GF-D8 (cell line): ENCODE measurements around the gene CCDC34.
"Not testable (repeated sequence)": the region's sequence is repeated elsewhere in the genome, so short reads cannot be mapped to it uniquely, and the experiment has no call there.

Source experiments
- DNase-seq: peaks from one replicate; lab custom pipeline; 2025; lab: John Stamatoyannopoulos, UW

CCDC34 gene

DNA sequence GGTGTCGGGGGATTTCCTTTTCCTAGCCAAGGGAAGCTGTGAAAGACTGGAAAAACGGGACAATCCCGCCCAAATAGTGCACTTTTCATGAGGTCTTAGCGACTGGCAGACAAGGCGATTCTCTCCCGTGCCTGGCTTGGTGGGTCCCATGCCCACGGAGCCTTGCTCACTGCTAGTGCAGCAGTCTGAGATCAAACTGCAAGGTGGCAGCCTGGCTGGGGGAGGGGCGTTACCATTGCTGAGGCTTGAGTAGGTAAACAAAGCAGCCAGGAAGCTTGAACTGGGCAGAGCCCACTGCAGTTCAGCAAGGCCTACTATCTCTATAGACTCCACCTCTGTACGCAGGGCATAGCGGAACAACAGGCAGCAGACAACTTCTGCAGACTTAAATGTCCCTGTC lies 41.7 kb downstream of the CCDC34 start:
- DNase-seq = not testable (repeated sequence)

DNA sequence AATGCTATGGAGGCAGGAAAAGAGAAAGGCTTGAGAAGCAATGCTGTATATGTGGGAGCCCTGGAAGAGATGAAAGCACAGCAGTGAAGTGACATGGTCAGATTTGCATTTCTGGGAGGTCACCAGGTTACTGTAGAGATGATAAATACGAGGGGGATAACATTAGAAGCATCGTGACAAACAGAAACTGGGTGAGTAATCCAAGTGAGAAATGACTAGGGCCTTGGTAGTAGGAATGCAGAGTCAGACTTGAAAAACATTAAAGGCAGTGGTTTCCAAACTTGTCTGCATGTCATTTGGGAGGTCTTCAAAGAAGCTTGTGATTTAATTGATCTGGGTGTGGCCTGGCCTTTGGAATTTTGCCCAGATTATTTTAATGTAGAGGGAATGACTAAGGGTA lies 43.9 kb downstream of the CCDC34 start:
- no peak for DNase-seq

DNA sequence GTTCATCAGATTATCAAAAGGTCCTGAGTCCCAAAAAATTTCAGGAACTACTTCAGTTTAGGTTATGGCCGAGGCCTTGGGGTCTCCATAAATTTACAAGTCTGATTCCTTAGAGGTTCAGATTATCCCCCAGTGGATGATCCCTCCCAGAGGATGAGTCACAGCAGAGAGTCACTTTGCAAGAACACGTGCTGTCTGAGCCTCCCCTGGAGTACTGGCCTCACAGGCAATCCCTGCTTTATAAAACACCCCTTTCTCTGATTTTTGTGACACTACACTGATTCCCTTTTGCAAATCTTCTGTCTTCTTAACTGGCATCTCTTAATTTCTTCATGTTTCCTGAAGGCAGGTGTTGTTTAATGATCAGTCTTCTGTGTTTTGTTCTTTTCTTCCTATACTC lies 45.3 kb downstream of the CCDC34 start:
- DNase-seq = no peak

DNA sequence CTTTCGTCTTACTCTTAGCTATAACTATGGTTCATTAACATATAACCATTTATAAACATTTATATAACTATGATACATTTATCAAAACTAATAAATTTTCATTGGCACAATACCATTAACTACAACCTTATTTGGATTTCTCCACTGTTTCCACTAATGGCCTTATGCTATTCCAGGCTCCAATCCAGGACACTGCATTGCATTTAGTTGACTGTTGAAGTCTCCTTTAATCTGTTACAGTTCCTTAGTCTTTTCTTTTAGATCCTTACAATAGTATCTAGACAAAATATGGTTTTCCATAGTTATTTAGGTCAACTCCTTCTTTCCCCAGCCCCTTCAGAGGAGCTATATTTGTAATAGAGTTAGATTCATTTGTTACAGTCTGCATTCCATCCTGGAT lies 47.2 kb downstream of the CCDC34 start:
- no peak for DNase-seq

DNA sequence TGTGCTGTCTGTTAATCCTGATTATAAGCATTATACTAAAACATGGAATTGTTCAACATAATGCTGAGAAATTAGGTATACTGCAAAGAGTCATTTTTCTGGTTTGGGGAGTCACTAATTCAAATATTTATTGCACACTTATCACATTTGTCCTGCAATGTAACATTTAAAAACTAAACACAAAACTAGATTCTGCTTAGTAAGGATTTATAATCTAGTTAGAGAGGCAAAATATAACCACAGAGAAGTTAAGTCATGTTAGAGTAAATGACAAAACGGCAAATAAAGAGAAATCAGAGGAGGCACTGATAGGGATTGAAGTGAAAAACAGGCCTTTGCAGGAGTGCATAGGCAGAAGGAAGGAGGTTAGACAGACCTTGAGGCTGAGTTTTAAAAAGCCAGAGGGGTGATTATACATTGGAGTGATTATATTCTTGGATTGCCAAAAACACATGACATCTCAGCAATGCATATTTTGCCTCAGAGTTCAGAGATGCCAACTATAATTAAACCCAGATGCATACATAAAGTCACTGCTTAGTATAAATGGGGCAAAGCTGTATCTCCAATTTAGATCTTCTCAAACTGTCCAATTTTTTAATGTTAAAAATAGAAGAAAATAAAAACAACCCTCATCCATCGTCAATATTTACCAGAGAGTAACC lies 49.7 kb downstream of the CCDC34 start:
- DNase-seq = no peak

DNA sequence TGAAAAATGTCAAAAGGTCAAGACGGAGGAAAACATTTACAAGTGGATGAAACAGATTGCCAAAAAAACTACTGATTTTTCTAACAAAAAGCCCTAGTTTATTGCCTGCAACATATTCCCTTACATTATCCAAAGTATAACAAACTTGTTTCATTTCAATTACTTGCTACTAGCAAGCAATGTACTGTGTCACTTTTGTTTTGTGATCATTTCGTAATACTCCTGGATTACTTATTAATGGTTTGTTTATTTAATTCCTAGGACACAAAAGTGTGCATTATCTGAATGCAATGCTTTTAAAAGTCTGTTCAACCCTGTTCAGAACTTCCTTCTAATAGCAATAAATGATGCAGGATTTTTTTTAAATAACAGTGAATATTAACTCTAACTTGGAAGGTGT lies 50.9 kb downstream of the CCDC34 start:
- no peak for DNase-seq

DNA sequence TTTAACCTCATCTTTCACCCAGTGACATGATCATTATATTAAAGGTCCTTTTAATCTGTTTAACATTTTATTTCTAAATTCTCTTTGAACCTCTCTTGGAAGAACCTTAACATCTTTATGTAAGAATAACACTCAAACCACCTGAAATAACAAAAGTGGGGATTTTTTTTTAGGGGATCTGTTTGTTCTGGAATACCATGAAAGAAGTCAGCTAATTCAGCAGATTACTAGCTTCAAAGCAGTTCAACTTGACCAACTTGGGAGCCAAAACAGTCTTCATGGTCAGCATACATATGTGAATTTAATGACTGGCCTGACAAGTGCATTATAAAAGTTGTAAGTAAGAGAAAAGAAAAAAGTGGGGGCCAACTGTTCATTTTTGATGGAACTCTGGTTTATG lies 52.3 kb downstream of the CCDC34 start:
- DNase-seq = no peak

DNA sequence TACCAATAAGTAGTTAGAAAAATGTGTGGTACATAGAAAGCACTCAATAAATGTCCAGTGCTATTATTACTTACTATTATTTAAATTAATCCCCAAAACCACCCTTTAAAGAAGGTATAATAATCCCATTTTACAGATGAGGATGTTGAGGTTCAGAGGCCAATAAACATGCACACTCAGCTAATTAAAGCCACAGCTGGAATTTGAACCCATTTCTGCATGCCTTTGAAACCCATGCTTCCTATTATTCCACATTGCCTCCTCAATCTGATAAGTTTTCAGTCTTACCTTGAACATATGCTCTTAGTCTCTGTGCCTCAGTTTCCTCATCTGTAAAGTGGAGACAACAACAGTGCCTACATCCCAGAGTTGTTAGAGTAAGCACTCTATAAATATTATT lies 52.8 kb downstream of the CCDC34 start:
- DNase-seq = no peak

DNA sequence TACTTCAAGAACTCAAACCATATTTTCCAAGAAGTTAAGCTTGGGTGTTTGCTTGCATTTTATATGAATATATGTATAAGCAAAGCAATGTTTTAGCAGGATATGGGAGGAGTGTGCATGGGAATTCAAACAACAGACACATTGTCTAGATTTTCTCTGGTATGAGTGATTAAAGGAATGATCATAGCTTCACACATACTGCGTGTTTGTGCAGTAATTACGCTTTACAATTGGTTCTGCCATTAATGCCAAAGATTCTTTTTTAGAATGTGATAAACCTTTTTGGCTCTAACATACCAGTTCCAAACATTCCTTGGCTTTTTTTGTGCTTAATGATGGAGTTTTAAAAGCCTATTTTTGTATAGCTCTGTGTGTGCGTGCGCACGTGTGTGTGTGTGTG lies 54.0 kb downstream of the CCDC34 start:
- DNase-seq = no peak

DNA sequence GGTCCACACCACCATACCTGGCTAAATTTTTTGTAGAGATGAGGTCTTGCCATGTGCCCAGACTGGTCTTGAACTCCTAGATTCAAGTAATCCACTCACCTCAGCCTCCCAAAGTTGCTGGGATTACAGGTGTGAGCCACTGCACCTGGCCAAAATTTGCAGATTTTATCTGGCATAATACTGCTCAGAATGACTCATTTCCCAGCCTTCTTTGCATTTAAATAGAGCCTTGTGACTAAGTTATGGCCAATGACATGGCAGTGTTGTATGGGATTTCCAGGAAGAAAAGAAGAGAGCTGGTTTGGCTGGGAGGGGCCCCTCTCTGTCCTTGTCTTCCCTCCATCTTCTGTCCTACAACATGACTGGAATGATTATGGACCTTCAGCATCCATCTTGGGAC lies 55.8 kb downstream of the CCDC34 start:
- no peak for DNase-seq

DNA sequence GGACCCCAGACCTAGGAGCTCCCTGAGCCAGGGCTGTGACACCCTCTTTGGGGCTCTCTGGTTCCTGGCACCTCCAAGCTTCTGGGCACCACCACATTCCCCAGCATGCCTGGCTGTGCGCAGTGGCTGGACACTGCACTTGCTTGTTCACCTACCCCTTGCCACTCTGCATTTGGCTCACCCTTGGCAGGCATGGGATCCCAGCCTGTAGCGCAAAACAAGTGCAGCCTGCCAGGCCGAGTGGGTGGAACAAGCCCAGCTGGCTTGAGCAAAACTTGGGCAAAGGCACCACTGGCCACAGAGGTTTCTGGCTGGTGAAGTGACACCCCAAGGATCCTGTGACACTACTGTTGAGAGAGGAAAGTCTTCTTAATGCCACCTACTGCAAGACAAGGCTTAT lies 57.3 kb downstream of the CCDC34 start:
- DNase-seq = no peak

DNA sequence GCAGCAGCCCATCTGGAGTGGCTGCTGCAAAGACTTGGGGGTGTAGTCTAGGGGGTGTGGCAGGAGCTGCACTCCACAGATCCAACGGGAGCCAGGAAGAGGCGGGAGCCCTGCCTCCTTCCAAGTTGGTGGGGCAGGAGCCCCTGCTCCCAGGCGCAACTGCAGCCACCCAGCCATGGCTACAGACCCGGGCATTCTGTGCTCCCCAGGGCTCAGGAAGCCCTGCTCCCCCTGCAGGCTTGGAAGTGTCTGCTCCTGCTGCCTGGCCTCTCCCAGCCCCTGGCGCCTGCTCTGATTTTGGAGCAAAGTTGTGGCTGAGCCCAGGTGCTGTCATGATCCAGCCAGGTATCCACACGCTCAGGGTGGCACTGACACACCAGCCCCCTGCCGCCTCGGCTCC lies 58.5 kb downstream of the CCDC34 start:
- no peak for DNase-seq

DNA sequence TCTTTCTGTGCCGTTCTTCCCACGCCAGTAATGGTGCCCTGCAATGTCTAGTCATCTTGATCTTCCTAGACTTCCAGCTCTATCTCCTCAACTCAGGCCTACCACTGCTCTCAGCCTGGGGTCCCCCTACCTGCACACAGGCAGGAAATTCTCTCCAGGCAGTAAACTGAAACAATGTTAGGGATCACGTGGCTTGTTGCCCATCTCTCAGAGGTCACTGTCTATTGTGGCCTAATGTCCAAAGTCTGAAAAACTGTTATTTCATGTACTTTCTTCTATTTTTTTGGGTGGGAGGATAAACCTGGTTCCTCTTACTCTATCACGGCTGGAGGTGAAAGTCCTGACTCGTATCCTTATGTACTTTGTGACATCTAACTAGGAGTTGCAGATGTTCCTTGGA lies 59.1 kb downstream of the CCDC34 start:
- DNase-seq = no peak

DNA sequence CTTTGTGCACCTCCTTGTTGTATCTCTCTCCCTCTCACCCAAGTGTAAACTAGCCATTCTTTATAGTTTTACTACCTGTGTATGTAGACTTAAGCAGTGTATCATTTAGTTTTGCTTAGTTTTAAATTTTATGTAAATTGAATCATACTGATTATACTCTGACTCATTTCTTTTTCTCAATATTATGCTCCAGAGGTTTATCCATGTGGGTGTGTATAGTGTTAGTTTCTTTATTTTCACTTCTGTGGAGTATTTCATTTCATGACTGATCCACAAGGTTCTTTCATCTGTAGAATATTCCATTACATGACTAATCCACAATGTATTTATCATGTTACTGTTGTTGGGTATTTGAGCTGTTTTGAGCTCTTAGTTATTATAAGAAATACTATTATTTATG lies 62.0 kb downstream of the CCDC34 start:
- no peak for DNase-seq

DNA sequence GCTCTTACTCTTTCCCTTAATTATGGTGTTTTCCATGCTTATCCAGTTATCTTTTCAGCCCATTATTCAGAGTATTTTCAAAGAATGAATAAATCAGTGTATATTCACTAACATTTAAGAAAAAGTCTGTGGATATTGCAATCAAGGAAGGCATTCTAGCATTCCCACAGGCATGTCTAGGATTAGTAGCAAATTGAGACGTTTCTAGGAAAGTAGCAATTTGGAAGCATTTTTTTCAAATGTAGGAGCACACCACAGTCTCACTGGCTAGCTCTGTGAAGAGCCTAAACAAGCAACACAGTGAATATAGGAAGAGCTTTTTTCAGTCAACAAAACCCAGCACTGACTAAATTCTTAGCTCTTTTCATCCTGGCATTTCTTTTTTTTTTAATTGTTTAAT lies 65.4 kb downstream of the CCDC34 start:
- no peak for DNase-seq

DNA sequence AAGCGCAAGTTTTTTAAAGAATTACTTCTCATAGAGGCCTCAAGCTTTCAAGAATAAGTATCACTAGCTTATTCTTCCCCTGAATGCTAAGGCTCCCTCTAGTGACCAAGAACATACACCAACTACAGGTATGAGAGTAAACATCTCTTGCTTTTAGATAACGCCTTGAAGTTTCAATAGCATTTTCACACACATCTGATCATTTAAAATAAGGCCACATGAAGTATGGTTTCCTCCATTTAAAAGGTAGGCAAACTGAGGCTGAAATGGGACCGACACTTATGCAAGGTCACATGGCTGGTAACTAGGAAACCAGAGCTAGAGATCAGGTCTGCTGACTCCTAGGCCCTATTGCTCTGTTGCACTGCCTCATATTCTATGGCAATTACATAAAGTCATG lies 66.5 kb downstream of the CCDC34 start:
- DNase-seq = no peak

DNA sequence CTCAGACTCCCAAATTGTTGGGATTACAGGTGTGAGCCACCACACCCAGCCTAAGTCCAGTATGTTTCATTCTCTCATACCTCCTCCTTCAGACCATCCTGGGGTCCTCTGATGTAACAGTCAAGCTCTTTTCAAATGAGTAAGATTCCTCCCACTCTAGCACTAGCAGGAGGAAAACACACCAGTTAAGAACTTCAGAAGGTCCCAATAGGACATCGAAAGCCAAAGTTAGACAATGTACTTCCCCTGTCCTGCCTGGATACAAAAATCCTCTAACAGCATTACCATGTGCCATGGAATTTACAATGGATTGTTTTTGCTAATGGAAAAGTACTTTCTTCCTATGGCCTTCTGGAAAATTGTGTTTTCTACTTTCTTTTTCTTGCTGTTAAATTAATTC lies 67.1 kb downstream of the CCDC34 start:
- DNase-seq = no peak

DNA sequence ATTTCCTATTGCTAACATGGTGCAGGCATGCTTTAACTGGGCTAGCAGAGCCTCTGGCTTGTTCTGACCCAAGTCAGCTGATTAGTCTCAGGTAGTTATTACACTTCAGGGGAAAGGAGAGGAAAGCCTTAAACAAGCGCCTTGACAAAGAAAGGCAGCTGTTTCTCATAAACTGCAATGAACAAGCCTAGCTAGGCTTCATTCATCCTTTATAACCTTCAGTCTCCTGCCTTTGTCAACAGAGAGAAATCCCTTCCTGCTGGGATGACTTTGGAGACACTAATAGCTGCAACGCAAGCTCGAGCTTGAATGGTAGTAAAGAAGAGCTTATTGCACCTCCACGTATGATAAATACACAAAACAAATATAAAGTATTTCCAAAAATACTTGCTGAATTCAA lies 68.4 kb downstream of the CCDC34 start:
- DNase-seq = no peak

DNA sequence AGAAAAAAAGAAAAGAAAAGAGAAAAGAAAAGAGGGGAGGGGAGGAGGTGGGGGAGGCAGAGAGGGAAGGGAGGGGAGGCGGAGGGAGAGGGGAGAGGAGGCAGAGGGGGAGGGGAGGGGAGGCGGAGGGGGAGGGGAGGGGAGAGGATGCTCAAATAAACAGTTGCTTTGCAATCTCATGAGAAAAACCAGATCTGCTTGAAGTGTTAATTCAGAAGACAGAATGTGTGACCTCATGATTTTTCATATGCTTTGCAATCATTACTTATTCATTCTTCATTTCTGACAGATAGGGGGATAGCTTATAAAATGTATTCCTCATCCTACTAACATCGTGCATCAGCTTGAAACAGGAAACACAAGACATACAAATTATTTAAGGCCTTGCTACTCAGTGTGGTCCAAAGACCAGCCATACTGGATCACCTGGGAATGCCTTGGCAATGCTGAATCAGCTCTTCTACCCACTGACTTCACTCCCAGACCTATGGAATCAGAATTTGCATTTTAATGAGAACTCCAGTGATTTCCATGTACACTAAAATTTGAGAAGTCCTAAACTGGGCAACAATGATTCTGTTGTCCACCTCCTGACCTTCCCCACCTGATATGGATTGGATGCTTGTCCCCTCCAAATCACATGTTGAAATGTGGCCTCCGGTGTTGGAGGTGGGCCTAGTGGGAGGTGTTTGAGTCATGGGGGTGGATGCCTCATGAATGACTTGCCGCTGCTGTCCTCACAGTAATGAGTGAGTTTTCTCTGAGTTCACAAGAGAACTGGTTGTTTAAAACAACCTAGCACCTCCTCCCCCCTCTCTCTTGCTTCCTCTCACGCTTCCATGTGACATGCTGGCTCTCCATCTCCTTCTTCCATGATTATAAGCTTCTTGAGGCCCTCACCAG lies 69.2 kb downstream of the CCDC34 start:
- DNase-seq = no peak

DNA sequence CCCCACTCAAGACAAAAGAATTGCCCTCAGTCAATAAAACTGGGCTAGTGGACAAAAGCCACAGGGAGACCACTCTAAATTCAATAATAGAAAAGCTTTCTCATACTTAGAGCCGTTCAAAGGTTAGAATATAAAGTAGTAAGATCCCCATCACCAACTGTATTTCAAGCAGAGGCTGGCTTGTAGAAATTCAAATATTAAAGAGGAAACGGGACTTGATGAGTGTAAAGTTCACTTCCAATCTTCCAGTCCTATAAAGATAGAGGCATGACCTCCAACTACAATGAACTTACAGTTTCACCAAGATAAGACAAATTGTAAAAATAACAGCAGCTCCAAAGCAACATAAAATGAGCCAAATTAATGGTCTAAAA lies 70.4 kb downstream of the CCDC34 start:
- DNase-seq = no peak

DNA sequence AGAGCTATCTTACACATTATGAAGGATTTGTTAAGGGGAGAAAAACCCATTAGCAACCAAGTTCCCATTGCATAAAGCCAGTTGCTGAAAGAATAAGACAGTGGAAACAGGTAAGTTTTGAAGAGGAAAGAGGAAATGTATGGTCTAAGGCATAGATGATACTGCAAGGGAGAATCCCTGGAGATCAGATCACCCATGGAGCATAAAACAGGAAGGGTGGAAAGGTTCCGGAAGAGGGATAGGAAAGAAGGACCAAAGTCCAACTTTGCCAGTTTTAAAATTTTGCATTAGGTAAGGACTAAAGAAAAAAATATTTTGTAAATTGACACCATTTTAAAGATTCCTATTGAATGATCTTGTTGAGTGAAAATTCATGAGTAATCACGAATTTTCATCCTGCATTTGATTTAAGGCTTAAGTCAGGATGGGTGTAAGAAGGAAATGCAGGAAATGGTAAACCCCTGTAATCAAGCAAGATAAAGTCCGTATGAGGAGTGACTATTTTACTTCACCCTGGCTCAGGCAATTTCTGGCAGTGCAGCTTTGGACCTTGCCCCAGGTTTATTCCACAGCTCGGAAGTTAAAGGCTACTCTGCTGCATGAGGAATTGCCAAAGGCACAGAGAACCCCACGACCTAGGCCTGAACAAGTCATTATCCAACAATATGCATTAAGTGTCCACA lies 70.9 kb downstream of the CCDC34 start:
- no peak for DNase-seq

DNA sequence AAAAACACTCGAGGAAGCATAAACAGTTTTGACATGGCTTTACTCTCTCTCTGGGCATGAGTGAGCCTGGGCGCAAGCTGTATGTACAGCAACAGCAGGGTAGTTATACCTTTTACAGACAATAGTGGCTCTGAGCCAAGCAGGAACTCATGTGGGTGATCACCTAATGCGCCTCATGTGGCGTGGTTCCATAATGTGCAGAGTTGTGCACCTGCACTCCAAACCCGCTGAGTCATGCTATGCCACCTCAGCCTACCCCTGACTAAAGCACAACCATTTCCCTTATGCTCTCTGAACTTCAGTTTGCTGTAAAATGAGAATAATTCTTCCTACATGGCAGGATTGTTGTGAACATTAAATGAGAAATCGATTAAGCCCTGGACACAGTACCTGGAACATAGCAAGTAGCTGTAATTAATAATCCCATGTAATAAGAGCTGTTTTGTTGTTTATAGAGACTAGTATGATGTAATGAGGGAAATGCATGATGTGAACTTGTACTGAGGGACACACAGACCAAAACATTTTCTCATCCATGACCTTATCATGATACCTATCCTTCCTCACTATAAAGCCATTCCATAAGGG lies 71.6 kb downstream of the CCDC34 start:
- DNase-seq = no peak
